ENCODE data around the gene CCDC150.

CCDC150 gene

DNA sequence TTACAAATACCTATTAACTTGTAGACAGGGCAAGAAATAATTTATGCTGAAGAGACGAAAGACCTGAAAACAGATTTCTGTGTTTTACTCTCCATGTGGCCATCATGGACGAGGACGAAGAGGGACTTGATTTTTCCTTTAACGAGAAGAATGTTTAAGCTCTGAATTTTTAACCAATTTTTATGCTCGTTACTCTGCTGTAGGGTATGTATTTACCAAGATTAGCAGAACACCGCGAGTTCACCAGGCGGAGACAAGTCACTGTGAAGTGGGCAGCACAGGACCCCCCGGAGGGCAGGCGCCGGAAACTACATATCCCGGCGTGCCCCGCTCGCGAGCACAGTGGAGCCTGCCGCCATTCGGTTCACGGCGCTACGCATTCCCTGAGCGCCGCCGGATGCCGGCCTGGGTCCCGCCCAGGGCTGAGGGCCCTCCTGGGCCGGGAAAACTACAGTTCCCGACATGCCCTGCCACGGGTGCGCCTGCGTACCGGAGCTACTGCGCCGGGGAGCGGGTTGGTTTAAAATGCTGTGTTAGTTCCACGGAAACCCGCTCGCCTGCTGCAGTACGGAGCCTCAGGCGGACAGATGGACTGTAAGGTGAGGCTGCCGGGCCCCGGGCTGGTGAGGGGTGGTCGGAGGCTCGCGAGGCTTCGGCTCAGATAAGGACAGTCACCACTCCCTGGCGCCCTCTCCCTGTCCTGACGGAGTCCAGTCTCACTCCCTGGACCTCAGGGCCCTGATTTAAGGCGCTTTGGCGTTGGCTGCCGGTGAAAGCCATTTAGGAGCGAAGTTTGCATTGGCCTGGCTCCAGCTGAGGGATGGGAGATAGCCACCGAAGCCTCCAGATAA is at the start of gene CCDC150:
Gene CCDC150 (plus strand): TSS at position 536 of the 851 bp plus-strand sequence. CDS start 52 bp downstream, at position 588.
- no peak for TF ChIP-seq CTCF (IDR thresholded peaks at IDR 0.05; ENCODE audit: control extremely low read depth, extremely low read depth, low read depth, missing control alignments)
- DNase-seq (ENCODE audit: extremely low spot score) = peak; percentile 98
- ChIA-PET CTCF (interaction anchor here (1.2 to 1.8 kb wide), 7 partner anchors 12 to 561 kb away, joined by 3 to 5 read pairs (median 4); no protein-coding TSS in a partner anchor), POLR2A (no interaction called here)

- CTCF ChIA-PET = no interaction called here
These were observed 49.2 kb upstream of the CCDC150 start for GRCh38 chr2:196590286-196590685.

GRCh38 chr2:196591004-196591403 is 48.5 kb upstream of the CCDC150 start:
- TF ChIP-seq CTCF (IDR thresholded peaks at IDR 0.05; ENCODE audit: control extremely low read depth, extremely low read depth, low read depth, missing control alignments) = no peak
- POLR2A ChIA-PET = no interaction called here
- DNase-seq (ENCODE audit: extremely low spot score) = no peak
- CTCF ChIA-PET = interaction anchor here (1.1 to 1.6 kb wide), 5 partner anchors 9 to 167 kb away, joined by 3 to 5 read pairs (median 3); no protein-coding TSS in a partner anchor

More at GRCh38 chr2:196590286-196590685, 49.2 kb upstream of the CCDC150 start:
- no peak for TF ChIP-seq CTCF (IDR thresholded peaks at IDR 0.05; ENCODE audit: control extremely low read depth, extremely low read depth, low read depth, missing control alignments)
- DNase-seq (ENCODE audit: extremely low spot score) = no peak
- POLR2A ChIA-PET = no interaction called here

- no peak for TF ChIP-seq CTCF (IDR thresholded peaks at IDR 0.05; ENCODE audit: control extremely low read depth, extremely low read depth, low read depth, missing control alignments)
- ChIA-PET CTCF (interaction anchor here (0.8 to 1.6 kb wide), 10 partner anchors 10 to 377 kb away, joined by 3 to 6 read pairs (median 3); no protein-coding TSS in a partner anchor), POLR2A (no interaction called here)
- DNase-seq (ENCODE audit: extremely low spot score) = no peak
These were observed 47.9 kb upstream of the CCDC150 start for GRCh38 chr2:196591621-196592022.

- ChIA-PET POLR2A (no interaction called here), CTCF (interaction anchor here (0.8 to 1.6 kb wide), 7 partner anchors 9 to 378 kb away, joined by 3 to 6 read pairs (median 3); no protein-coding TSS in a partner anchor)
- no peak for DNase-seq (ENCODE audit: extremely low spot score)
- TF ChIP-seq CTCF (IDR thresholded peaks at IDR 0.05; ENCODE audit: control extremely low read depth, extremely low read depth, low read depth, missing control alignments) = no peak
These were observed 47.1 kb upstream of the CCDC150 start for GRCh38 chr2:196592331-196592910.
